Stromal cell of bone marrow (primary cell): ENCODE data around the gene HOXA7.

ENCODE experiments used
- DNase-seq: peaks from one replicate; pipeline ENCODE4 v3.0.0-alpha.2; 2012; ENCODE audit warnings: low read depth

Gene HOXA7

GRCh38 chr7:27170426-27171324, 14.2 kb upstream of the HOXA7 start:
- no peak for DNase-seq

- no peak for DNase-seq
These were observed 13.4 kb upstream of the HOXA7 start for GRCh38 chr7:27169658-27170425.

- DNase-seq, result no peak
These were observed 11.9 kb upstream of the HOXA7 start for GRCh38 chr7:27168265-27168947.

GRCh38 chr7:27167916-27168264, 11.4 kb upstream of the HOXA7 start:
- DNase-seq, result no peak

- DNase-seq, result no peak
These were observed 10.3 kb upstream of the HOXA7 start for GRCh38 chr7:27166531-27167505.

GRCh38 chr7:27165996-27166530, 9.6 kb upstream of the HOXA7 start:
- DNase-seq, result no peak

GRCh38 chr7:27165089-27165995, 8.9 kb upstream of the HOXA7 start, which contains the start of gene HOXA9:
Gene HOXA9, minus strand, starts transcription at chr7:27165537. Its CDS starts 80 bp downstream, at chr7:27165457.
- DNase-seq, result peak; percentile 94

GRCh38 chr7:27164367-27165088, 8.1 kb upstream of the HOXA7 start:
- DNase-seq, result no peak

- no peak for DNase-seq
These were observed 7.5 kb upstream of the HOXA7 start for GRCh38 chr7:27164045-27164366.

- DNase-seq, result no peak
These were observed 7.0 kb upstream of the HOXA7 start for GRCh38 chr7:27163288-27164044.

GRCh38 chr7:27162561-27163287, 6.2 kb upstream of the HOXA7 start:
- no peak for DNase-seq

- no peak for DNase-seq
These were observed 5.5 kb upstream of the HOXA7 start for GRCh38 chr7:27161721-27162560.

- no peak for DNase-seq
These were observed 4.8 kb upstream of the HOXA7 start for GRCh38 chr7:27161214-27161720.

GRCh38 chr7:27160546-27161213, 4.2 kb upstream of the HOXA7 start:
- no peak for DNase-seq

GRCh38 chr7:27160145-27160545, 3.7 kb upstream of the HOXA7 start:
- DNase-seq, result no peak
